HepG2 (cell line): Measurements from ENCODE around the gene MIEF1. TPM values are rescaled to one million over a fixed set of nuclear protein-coding genes. Genes with fewer than 3 reads are reported as not detected.

Experiments
- BHLHE40 ChIP-seq: IDR thresholded peaks from 2 replicates; pipeline ENCODE4 v1.6.1; 2011; ENCODE audit warnings: low read length, improper control_type of control experiment
- GATAD1 ChIP-seq: IDR thresholded peaks from 2 replicates; pipeline ENCODE4 v1.6.1; 2016; ENCODE audit warnings: missing genetic modification reagents, missing compliant biosample characterization
- HMG20A ChIP-seq: IDR thresholded peaks from 2 replicates; pipeline ENCODE4 v1.6.1; 2016; ENCODE audit warnings: borderline replicate concordance
- KDM5A ChIP-seq: fragments of 200-600 bp; sonication (generic); IDR thresholded peaks from 2 replicates; pipeline ENCODE4 v1.7.0; 2018; ENCODE audit warnings: antibody characterized with exemption, mild to moderate bottlenecking, low read length, borderline replicate concordance
- KDM5B ChIP-seq: sonication (generic); formaldehyde crosslinking; IDR thresholded peaks from 2 replicates; pipeline ENCODE4 v1.4.0; 2020; ENCODE audit warnings: missing genetic modification reagents, mild to moderate bottlenecking, borderline replicate concordance
- PAWR ChIP-seq: sonication (generic); formaldehyde crosslinking; IDR thresholded peaks from 2 replicates; pipeline ENCODE4 v1.4.0; 2020; ENCODE audit warnings: missing genetic modification reagents, mild to moderate bottlenecking, borderline replicate concordance
- PHF21A ChIP-seq: sonication (generic); formaldehyde crosslinking; IDR thresholded peaks from 2 replicates; pipeline ENCODE4 v1.5.0; 2020; ENCODE audit warnings: mild to moderate bottlenecking, missing genetic modification reagents
- PITX1 ChIP-seq: sonication (generic); formaldehyde crosslinking; IDR thresholded peaks from 2 replicates; pipeline ENCODE4 v1.5.1; 2020; ENCODE audit warnings: mild to moderate bottlenecking, missing genetic modification reagents
- PRDM15 ChIP-seq: sonication (generic); formaldehyde crosslinking; IDR thresholded peaks from 2 replicates; pipeline ENCODE4 v1.4.0; 2020; ENCODE audit warnings: missing genetic modification reagents
- RAD21 ChIP-seq: fragments of 450-650 bp; formaldehyde crosslinking; IDR thresholded peaks from 2 replicates; pipeline ENCODE4 v1.5.0; 2020; ENCODE audit warnings: mild to moderate bottlenecking
- SMAD3 ChIP-seq: sonication (generic); formaldehyde crosslinking; IDR thresholded peaks from 2 replicates; pipeline ENCODE4 v1.4.0; 2020; ENCODE audit warnings: missing genetic modification reagents
- SOX5 ChIP-seq: IDR thresholded peaks from 2 replicates; pipeline ENCODE4 v1.6.1; 2016; ENCODE audit warnings: borderline replicate concordance
- SP5 ChIP-seq: IDR thresholded peaks from 2 replicates; pipeline ENCODE4 v1.6.1; 2016; ENCODE audit warnings: low read depth, borderline replicate concordance
- STAG1 ChIP-seq: sonication (generic); formaldehyde crosslinking; IDR thresholded peaks from 2 replicates; pipeline ENCODE4 v1.4.0; 2020; ENCODE audit warnings: missing genetic modification reagents
- TOPORS ChIP-seq: sonication (generic); formaldehyde crosslinking; IDR thresholded peaks from 2 replicates; pipeline ENCODE4 v1.8.0; 2023; ENCODE audit warnings: mild to moderate bottlenecking, missing genetic modification reagents
- ZBTB3 ChIP-seq: sonication (generic); formaldehyde crosslinking; IDR thresholded peaks from 2 replicates; pipeline ENCODE4 v1.4.0; 2020; ENCODE audit warnings: low read depth, mild to moderate bottlenecking, moderate library complexity, missing genetic modification reagents, borderline replicate concordance
- ZNF18 ChIP-seq: sonication (generic); formaldehyde crosslinking; IDR thresholded peaks from 2 replicates; pipeline ENCODE4 v1.8.0; 2022; ENCODE audit warnings: mild to moderate bottlenecking, missing genetic modification reagents; ENCODE audit not compliant: insufficient replicate concordance
- ZNF572 ChIP-seq: sonication (generic); formaldehyde crosslinking; IDR thresholded peaks from 2 replicates; pipeline ENCODE4 v1.5.1; 2020; ENCODE audit warnings: mild to moderate bottlenecking, missing genetic modification reagents
- ZNF597 ChIP-seq: sonication (generic); formaldehyde crosslinking; IDR thresholded peaks from 2 replicates; pipeline ENCODE4 v1.5.0; 2020; ENCODE audit warnings: missing genetic modification reagents
- ZNF687 ChIP-seq: sonication (generic); formaldehyde crosslinking; IDR thresholded peaks from 2 replicates; pipeline ENCODE4 v1.5.1; 2020; ENCODE audit warnings: mild to moderate bottlenecking, missing genetic modification reagents, moderate library complexity
- polyA plus RNA-seq, 8 experiments: library from polyadenylated mRNA; depleted of rRNA in 3 of 8; stranded (reverse) in 7 of 8; unstranded in 1 of 8; fragments of >200 nt; fragmentation: Illumina TruSeq in 4 of 8; extraction: Trizol in 4 of 8; gene quantifications; 2 replicates each; pipeline versions ENCODE4 v1.2.1 to v1.2.3, GENCODE V29; 2011 to 2016; ENCODE audit warnings: low read depth in 4 of 8, missing spikeins in 1 of 8, mixed read lengths in 1 of 8; ENCODE audit not compliant: insufficient read depth in 1 of 8
- total RNA-seq, 5 experiments: library from RNA; depleted of rRNA; stranded (reverse); fragments of >200 nt; fragmentation: Illumina TruSeq; extraction: Trizol; gene quantifications; 2 replicates each; pipeline ENCODE4 v1.2.3, GENCODE V29; 2016; ENCODE audit warnings: low read depth in 1 of 5

Gene MIEF1
- total and polyA plus RNA-seq, 2 of the 13 experiments (the other 11 are each of a cell fraction or from before 2014, with no cell fraction given) = 21.7 to 34.8 TPM

GRCh38 chr22:39462443-39463221, 39.5 kb upstream of the MIEF1 start (continued):
- TF ChIP-seq ZNF18 = no peak
- TF ChIP-seq KDM5A = no peak
- TF ChIP-seq SOX5 (CRISPR knock-in tag) = no peak
- TF ChIP-seq ZNF597 = no peak
- TF ChIP-seq SP5 = peak; percentile 47; the same call in 1 of the 2 replicates
- TF ChIP-seq ZNF687 (CRISPR knock-in tag) = peak; percentile 14; the same call in 1 of the 2 replicates
- no peak for TF ChIP-seq TOPORS (CRISPR knock-in tag)
- TF ChIP-seq HMG20A = no peak
- TF ChIP-seq ZNF572 (CRISPR knock-in tag) = no peak
- TF ChIP-seq PAWR (CRISPR knock-in tag) = no peak
- TF ChIP-seq GATAD1 = no peak
- TF ChIP-seq STAG1 (CRISPR knock-in tag) = peak; percentile 71
- no peak for TF ChIP-seq KDM5B (CRISPR knock-in tag)
- no peak for TF ChIP-seq PITX1 (CRISPR knock-in tag)
- TF ChIP-seq RAD21 (CRISPR knock-in tag) = peak; percentile 21; the same call in 1 of the 2 replicates
- no peak for TF ChIP-seq ZBTB3
- TF ChIP-seq PHF21A = no peak
- TF ChIP-seq SMAD3 (CRISPR knock-in tag) = no peak
- TF ChIP-seq BHLHE40 = peak; percentile 74
- peak; percentile 41; the same call in 1 of the 2 replicates for TF ChIP-seq PRDM15 (CRISPR knock-in tag)
